Measurements from ENCODE around the gene DOCK7.

- TF ChIP-seq CTCF (IDR thresholded peaks at IDR 0.05; ENCODE audit: low read length) (no peak), EZH2 (optimal IDR thresholded peaks at IDR 0.05; ENCODE audit: low read depth, low read length) (no peak), EZH2phosphoT487 (IDR thresholded peaks at IDR 0.05; ENCODE audit: low read length) (no peak)
Observed at GRCh38 chr1:62685431-62685859, 2.7 kb downstream of the DOCK7 start.
